ENCODE measurements around the gene MAGOH. TPM values are rescaled to one million over a fixed set of nuclear protein-coding genes. Genes with fewer than 3 reads are reported as not detected.

The MAGOH gene
- total and polyA plus RNA-seq, 9 of the 15 experiments (the other 6 are each of a cell fraction or from before 2014, with no cell fraction given), result 102 to 342 (median 135) TPM

GRCh38 chr1:53270107-53270506, 31.8 kb upstream of the MAGOH start:
- no peak overlapping the region for H3K4me3 ChIP-seq
- in situ Hi-C loops (cut with MboI), result no loop called here
- H3K79me2 ChIP-seq (ENCODE audit: control insufficient read depth, insufficient read depth, low read length), result no peaks in the 10 kb centered on the region
- POLR2A ChIA-PET, result interaction anchor here (0.5 to 0.8 kb wide), 4 partner anchors 10 to 366 kb away, joined by 3 to 4 read pairs (median 3); partner anchors contain the start of gene CZIB
- ATAC-seq (no peak), DNase-seq (ENCODE audit: extremely low read depth in 1 of 4, low spot score in 3 of 4) (no peak), FAIRE-seq (no peak)
- H4K20me1 ChIP-seq (replicated peaks; ENCODE audit: control insufficient read depth, insufficient read depth, low read length), result peaks cover 6% of the 10 kb centered on the region; the same call in 1 of the 2 replicates
- CTCF ChIA-PET (ENCODE audit: low intra/inter-chr PET ratio), result no interaction called here
- peaks cover 6% of the 10 kb centered on the region in 2 experiments; a peak in 2 of 5 replicates for H3K4me1 ChIP-seq (replicated peaks in 1 of 2; ENCODE audit: control insufficient read depth in 2 of 2, insufficient read depth in 2 of 2, low read length in 2 of 2)
- H3K9me1 ChIP-seq (ENCODE audit: control insufficient read depth, insufficient read depth, low read length), result peaks cover 3% of the 10 kb centered on the region
- H3K9ac ChIP-seq (ENCODE audit: insufficient read depth in 1 of 2, low read depth in 2 of 2, low read length in 2 of 2), result no peak overlapping the region
- intact Hi-C loops (cut with micrococcal nuclease), result no loop called here
- no peak overlapping the region for H3K27ac ChIP-seq (ENCODE audit: extremely low read depth, low read depth, low read length)
- H3K9me3 ChIP-seq (replicated peaks; ENCODE audit: control insufficient read depth, insufficient read depth, low read depth, low read length), result no peaks in the 10 kb centered on the region
- TF ChIP-seq SREBF2 (CRISPR knock-in tag; IDR thresholded peaks at IDR 0.05) (no peak), PHF21A (IDR thresholded peaks at IDR 0.05; ENCODE audit: borderline replicate concordance, low read depth) (no peak), SAP30 (IDR thresholded peaks at IDR 0.05; ENCODE audit: borderline replicate concordance, insufficient read depth, low read depth, low read length, poor library complexity, severe bottlenecking) (no peak), POLR2AphosphoS5 (IDR thresholded peaks at IDR 0.05; ENCODE audit: control insufficient read depth, insufficient read depth, low read depth, low read length) (no peak), ZNF232 (CRISPR knock-in tag; IDR thresholded peaks at IDR 0.05) (no peak), RBM34 (IDR thresholded peaks at IDR 0.05; ENCODE audit: borderline replicate concordance, insufficient read depth, low read length) (no peak), SRSF3 (IDR thresholded peaks at IDR 0.05; ENCODE audit: insufficient read depth, low read length) (no peak), NFIC (IDR thresholded peaks at IDR 0.05) (no peak), KDM2B (CRISPR knock-in tag; IDR thresholded peaks at IDR 0.05) (no peak), WHSC1 (IDR thresholded peaks at IDR 0.05; ENCODE audit: low read length) (no peak), DNMT1 (IDR thresholded peaks at IDR 0.05) (no peak), ZNF324 (CRISPR knock-in tag; IDR thresholded peaks at IDR 0.05) (no peak), SNAPC5 (CRISPR knock-in tag; IDR thresholded peaks at IDR 0.05) (no peak), AFF1 (IDR thresholded peaks at IDR 0.05; ENCODE audit: low read depth in 1 of 2, partially characterized antibody in 2 of 2) (no peak)
- TF ChIP-seq, protein P1, sequence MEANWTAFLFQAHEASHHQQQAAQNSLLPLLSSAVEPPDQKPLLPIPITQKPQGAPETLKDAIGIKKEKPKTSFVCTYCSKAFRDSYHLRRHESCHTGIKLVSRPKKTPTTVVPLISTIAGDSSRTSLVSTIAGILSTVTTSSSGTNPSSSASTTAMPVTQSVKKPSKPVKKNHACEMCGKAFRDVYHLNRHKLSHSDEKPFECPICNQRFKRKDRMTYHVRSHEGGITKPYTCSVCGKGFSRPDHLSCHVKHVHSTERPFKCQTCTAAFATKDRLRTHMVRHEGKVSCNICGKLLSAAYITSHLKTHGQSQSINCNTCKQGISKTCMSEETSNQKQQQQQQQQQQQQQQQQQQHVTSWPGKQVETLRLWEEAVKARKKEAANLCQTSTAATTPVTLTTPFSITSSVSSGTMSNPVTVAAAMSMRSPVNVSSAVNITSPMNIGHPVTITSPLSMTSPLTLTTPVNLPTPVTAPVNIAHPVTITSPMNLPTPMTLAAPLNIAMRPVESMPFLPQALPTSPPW (CRISPR knock-in tag; IDR thresholded peaks at IDR 0.05), result no peak
- TF ChIP-seq, protein P2, sequence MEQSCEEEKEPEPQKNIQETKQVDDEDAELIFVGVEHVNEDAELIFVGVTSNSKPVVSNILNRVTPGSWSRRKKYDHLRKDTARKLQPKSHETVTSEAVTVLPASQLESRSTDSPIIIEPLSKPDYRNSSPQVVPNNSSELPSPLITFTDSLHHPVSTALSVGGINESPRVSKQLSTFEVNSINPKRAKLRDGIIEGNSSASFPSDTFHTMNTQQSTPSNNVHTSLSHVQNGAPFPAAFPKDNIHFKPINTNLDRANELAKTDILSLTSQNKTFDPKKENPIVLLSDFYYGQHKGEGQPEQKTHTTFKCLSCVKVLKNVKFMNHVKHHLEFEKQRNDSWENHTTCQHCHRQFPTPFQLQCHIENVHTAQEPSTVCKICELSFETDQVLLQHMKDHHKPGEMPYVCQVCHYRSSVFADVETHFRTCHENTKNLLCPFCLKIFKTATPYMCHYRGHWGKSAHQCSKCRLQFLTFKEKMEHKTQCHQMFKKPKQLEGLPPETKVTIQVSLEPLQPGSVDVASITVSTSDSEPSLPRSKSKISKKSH (CRISPR knock-in tag; IDR thresholded peaks at IDR 0.05), result no peak
- no peaks in the 10 kb centered on the region for H3K27me3 ChIP-seq (ENCODE audit: control insufficient read depth in 2 of 2, insufficient read depth in 2 of 2, low read length in 2 of 2)
- no TSS peak for BruUV-seq (replicated peaks)
- H2AFZ ChIP-seq (ENCODE audit: low read depth, low read length), result no peak overlapping the region
- H3K4me2 ChIP-seq (ENCODE audit: insufficient read depth, low read length), result no peak overlapping the region
- WGBS (ENCODE audit: insufficient coverage, low coverage, missing lambda C conversion rate), result 100% methylated on average over 1 of the region's 1 CpG
- H3K36me3 ChIP-seq (ENCODE audit: control insufficient read depth, insufficient read depth, low read length), result peaks cover 93% of the 10 kb centered on the region; the same call in 2 of the 3 replicates

Measured in K562 (cell line).